Activated CD8-positive, alpha-beta T cell treated with anti-CD3 and anti-CD28 coated beads, Interleukin-2, amount 10 ng/mL, durations not matched to agents 7 days and 5 days (primary cell): ENCODE results near the gene HSF4. TPM values are rescaled to one million over a fixed set of nuclear protein-coding genes. Genes with fewer than 3 reads are reported as not detected.

Experiments
- ATAC-seq: fragments of 150-1000 bp; cut with Tn5 transposase; one replicate; pipeline ENCODE4 v1.10.0; 2021; ENCODE audit warnings: moderate library complexity
- CTCF ChIA-PET: fragments of 350-600 bp; sonication (Branson Sonifier 250); formaldehyde crosslinking; loops from one replicate; lab custom pipeline; 2021; ENCODE audit warnings: antibody characterized with exemption; lab: Charles Lee
- POLR2A ChIA-PET: fragments of 350-600 bp; sonication (Branson Sonifier 250); formaldehyde crosslinking; loops from one replicate; lab custom pipeline; 2021; ENCODE audit warnings: antibody characterized with exemption; lab: Charles Lee
- DNase-seq: peaks from one replicate; pipeline ENCODE4 v3.0.0-alpha.2; 2020
- H3K27ac Mint-ChIP-seq: one replicate; pipeline ENCODE4 v1.8.0; 2021; ENCODE audit warnings: mild to moderate bottlenecking, mixed read lengths
- H3K27me3 Mint-ChIP-seq: one replicate; pipeline ENCODE4 v1.8.0; 2021; ENCODE audit warnings: low read depth, mixed read lengths
- H3K36me3 Mint-ChIP-seq: one replicate; pipeline ENCODE4 v1.8.0; 2021; ENCODE audit warnings: low read depth, mixed read lengths
- H3K4me1 Mint-ChIP-seq: one replicate; pipeline ENCODE4 v1.8.0; 2021; ENCODE audit warnings: low read depth, mixed read lengths
- H3K4me3 Mint-ChIP-seq: one replicate; pipeline ENCODE4 v1.8.0; 2021; ENCODE audit warnings: mild to moderate bottlenecking, mixed read lengths
- H3K9me3 Mint-ChIP-seq: one replicate; pipeline ENCODE4 v1.8.0; 2022; ENCODE audit warnings: mixed read lengths; ENCODE audit not compliant: insufficient read depth
- total RNA-seq, 2 experiments: library from RNA; stranded (reverse); gene quantifications; one replicate each; pipeline ENCODE4 v1.2.3, GENCODE V29; 2021

The HSF4 gene
- total RNA-seq, 2 experiments from 2014 or later, result 31.5 to 34.4 TPM

GRCh38 chr16:67150047-67150832 is 14.3 kb upstream of the HSF4 start:
- ChIA-PET POLR2A (interaction anchor here (0.9 to 1.4 kb wide), 5 partner anchors 9 to 132 kb away, joined by 3 to 6 read pairs (median 4); no protein-coding TSS in a partner anchor), CTCF (interaction anchor here (0.9 to 5.8 kb wide), 11 partner anchors 10 to 240 kb away, joined by 3 to 149 read pairs (median 4); partner anchors contain the start of genes CBFB, FBXL8, PHAF1 and TRADD)
- Mint-ChIP-seq H3K4me3 (peak overlapping the region; percentile 71), H3K27ac (no peak overlapping the region), H3K4me1 (peaks cover 33% of the 10 kb centered on the region), H3K9me3 (no peaks in the 10 kb centered on the region), H3K36me3 (peaks cover 42% of the 10 kb centered on the region), H3K27me3 (peaks cover 3% of the 10 kb centered on the region)
- ATAC-seq, result peak; percentile 70
- peak; percentile 59 for DNase-seq

GRCh38 chr16:67150833-67151396 is 13.6 kb upstream of the HSF4 start, which contains the start of gene B3GNT9:
Gene B3GNT9 (minus strand): TSS chr16:67150998. CDS start chr16:67150485, 513 bp downstream.
- Mint-ChIP-seq H3K27ac (peak within 1 kb of the TSS; percentile 46), H3K36me3 (peaks cover 38% of the 10 kb centered on the region), H3K9me3 (no peaks in the 10 kb centered on the region), H3K4me1 (peaks cover 39% of the 10 kb centered on the region), H3K4me3 (peak within 1 kb of the TSS; percentile 71), H3K27me3 (peaks cover 3% of the 10 kb centered on the region)
- ATAC-seq, result peak; percentile 47
- POLR2A ChIA-PET, result interaction anchor here (0.9 to 1.4 kb wide), 4 partner anchors 8 to 133 kb away, joined by 3 to 6 read pairs (median 4); no protein-coding TSS in a partner anchor
- CTCF ChIA-PET, result interaction anchor here (0.9 to 5.8 kb wide), 13 partner anchors 10 to 241 kb away, joined by 3 to 149 read pairs (median 5); partner anchors contain the start of genes CBFB, FBXL8, PHAF1 and TRADD
- DNase-seq, result peak; percentile 62

GRCh38 chr16:67151431-67152097 is 13.0 kb upstream of the HSF4 start:
- H3K9me3 Mint-ChIP-seq, result no peaks in the 10 kb centered on the region
- H3K4me1 Mint-ChIP-seq, result peaks cover 46% of the 10 kb centered on the region
- ChIA-PET POLR2A (interaction anchor here (0.9 to 1.4 kb wide), 3 partner anchors 33 to 134 kb away, joined by 3 to 4 read pairs (median 3); no protein-coding TSS in a partner anchor), CTCF (interaction anchor here (0.6 to 5.8 kb wide), 18 partner anchors 9 to 241 kb away, joined by 3 to 149 read pairs (median 4); partner anchors contain the start of genes CBFB, FBXL8, PHAF1 and TMEM208)
- H3K36me3 Mint-ChIP-seq, result peaks cover 37% of the 10 kb centered on the region
- DNase-seq, result no peak
- H3K27ac Mint-ChIP-seq, result peak overlapping the region; percentile 46
- H3K4me3 Mint-ChIP-seq, result peak overlapping the region; percentile 71
- no peak for ATAC-seq
- H3K27me3 Mint-ChIP-seq, result peaks cover 3% of the 10 kb centered on the region

- DNase-seq, result no peak
- Mint-ChIP-seq H3K4me1 (peaks cover 67% of the 10 kb centered on the region), H3K4me3 (peak overlapping the region; percentile 69), H3K27me3 (peaks cover 3% of the 10 kb centered on the region), H3K27ac (no peak overlapping the region), H3K9me3 (no peaks in the 10 kb centered on the region), H3K36me3 (peaks cover 35% of the 10 kb centered on the region)
- POLR2A ChIA-PET, result interaction anchor here (0.6 to 1.2 kb wide), 6 partner anchors 10 to 181 kb away, joined by 3 to 5 read pairs (median 3); partner anchors contain the start of gene HSF4
- ATAC-seq, result no peak
- CTCF ChIA-PET, result interaction anchor here (0.5 to 6.9 kb wide), 82 partner anchors 9 to 282 kb away, joined by 3 to 149 read pairs (median 6); partner anchors contain the start of genes CBFB, CES4A, CIAO2B and FHOD1
Measured at GRCh38 chr16:67154578-67155294, 9.8 kb upstream of the HSF4 start.

- ChIA-PET POLR2A (interaction anchor here (0.6 to 1.2 kb wide), 7 partner anchors 10 to 201 kb away, joined by 3 to 5 read pairs (median 3); partner anchors contain the start of gene HSF4), CTCF (interaction anchor here (0.6 to 6.9 kb wide), 80 partner anchors 8 to 282 kb away, joined by 3 to 149 read pairs (median 6); partner anchors contain the start of genes CBFB, CES4A, CIAO2B and FHOD1)
- peak overlapping the region; percentile 57 for H3K27ac Mint-ChIP-seq
- H3K36me3 Mint-ChIP-seq, result peaks cover 35% of the 10 kb centered on the region
- H3K27me3 Mint-ChIP-seq, result peaks cover 3% of the 10 kb centered on the region
- DNase-seq, result peak; percentile 82
- H3K9me3 Mint-ChIP-seq, result no peaks in the 10 kb centered on the region
- H3K4me1 Mint-ChIP-seq, result peaks cover 70% of the 10 kb centered on the region
- H3K4me3 Mint-ChIP-seq, result peak overlapping the region; percentile 69
- ATAC-seq, result peak; percentile 43
Measured at GRCh38 chr16:67155295-67156142, 9.0 kb upstream of the HSF4 start.

- peaks cover 38% of the 10 kb centered on the region for H3K36me3 Mint-ChIP-seq
- CTCF ChIA-PET, result interaction anchor here (0.9 to 6.9 kb wide), 28 partner anchors 12 to 261 kb away, joined by 3 to 149 read pairs (median 9); partner anchors contain the start of genes CBFB, CES4A and PHAF1
- POLR2A ChIA-PET, result interaction anchor here (0.7 kb wide), 1 partner anchor 202 kb away, joined by 3 read pairs; no protein-coding TSS in a partner anchor
- peaks cover 72% of the 10 kb centered on the region for H3K4me1 Mint-ChIP-seq
- no peaks in the 10 kb centered on the region for H3K9me3 Mint-ChIP-seq
- H3K4me3 Mint-ChIP-seq, result peak overlapping the region; percentile 13
- H3K27me3 Mint-ChIP-seq, result peaks cover under 1% of the 10 kb centered on the region
- DNase-seq, result no peak
- ATAC-seq, result no peak
- no peak overlapping the region for H3K27ac Mint-ChIP-seq
Measured at GRCh38 chr16:67156143-67156844, 8.3 kb upstream of the HSF4 start.

- Mint-ChIP-seq H3K27me3 (peaks cover 4% of the 10 kb centered on the region), H3K36me3 (peaks cover 46% of the 10 kb centered on the region), H3K4me1 (peaks cover 71% of the 10 kb centered on the region), H3K27ac (peak overlapping the region; percentile 94), H3K4me3 (peak overlapping the region; percentile 96), H3K9me3 (no peaks in the 10 kb centered on the region)
- no peak for DNase-seq
- ATAC-seq, result no peak
- CTCF ChIA-PET, result interaction anchor here (0.9 to 6.9 kb wide), 15 partner anchors 11 to 337 kb away, joined by 3 to 95 read pairs (median 5); partner anchors contain the start of genes CES3 and NOL3
- POLR2A ChIA-PET, result interaction anchor here (1.3 to 1.8 kb wide), 3 partner anchors 129 to 143 kb away, joined by 6 to 7 read pairs (median 6); no protein-coding TSS in a partner anchor
Measured at GRCh38 chr16:67157106-67157748, 7.3 kb upstream of the HSF4 start.

GRCh38 chr16:67157892-67158635 is 6.5 kb upstream of the HSF4 start:
- H3K27ac Mint-ChIP-seq, result peak overlapping the region; percentile 94
- CTCF ChIA-PET, result interaction anchor here (0.9 to 6.9 kb wide), 13 partner anchors 12 to 336 kb away, joined by 3 to 95 read pairs (median 6); partner anchors contain the start of genes CES3 and NOL3
- peak overlapping the region; percentile 96 for H3K4me3 Mint-ChIP-seq
- POLR2A ChIA-PET, result interaction anchor here (0.6 to 2.9 kb wide), 11 partner anchors 12 to 151 kb away, joined by 3 to 13 read pairs (median 4); partner anchors contain the start of gene NOL3
- H3K9me3 Mint-ChIP-seq, result no peaks in the 10 kb centered on the region
- peaks cover 72% of the 10 kb centered on the region for H3K4me1 Mint-ChIP-seq
- H3K27me3 Mint-ChIP-seq, result peaks cover 6% of the 10 kb centered on the region
- DNase-seq (no peak), ATAC-seq (no peak)
- peaks cover 46% of the 10 kb centered on the region for H3K36me3 Mint-ChIP-seq
